Dendritic cell treated with granulocyte-macrophage colony-stimulating factor and Interleukin-4, amounts not matched to agents 40 ng/mL and 50 ng/mL, for 4 days (primary cell): ENCODE data around the gene BCO1.

Source experiments
- H3K27ac Mint-ChIP-seq: one replicate; pipeline ENCODE4 v1.8.0; 2022; ENCODE audit warnings: mild to moderate bottlenecking, mixed read lengths
- H3K27me3 Mint-ChIP-seq: one replicate; pipeline ENCODE4 v1.8.0; 2022; ENCODE audit warnings: mild to moderate bottlenecking, mixed read lengths
- H3K36me3 Mint-ChIP-seq: one replicate; pipeline ENCODE4 v1.8.0; 2022; ENCODE audit warnings: low read depth, mixed read lengths
- H3K4me1 Mint-ChIP-seq: one replicate; pipeline ENCODE4 v1.8.0; 2022; ENCODE audit warnings: low read depth, mixed read lengths
- H3K4me3 Mint-ChIP-seq: one replicate; pipeline ENCODE4 v1.8.0; 2022; ENCODE audit warnings: mild to moderate bottlenecking, moderate library complexity, mixed read lengths
- H3K9me3 Mint-ChIP-seq: one replicate; pipeline ENCODE4 v1.8.0; 2022; ENCODE audit warnings: mixed read lengths
- intact Hi-C: fragments of 100-400 bp; cut with micrococcal nuclease; formaldehyde crosslinking; loops from one replicate; pipeline ENCODE4 v1.15.0; 2022

The BCO1 gene

DNA sequence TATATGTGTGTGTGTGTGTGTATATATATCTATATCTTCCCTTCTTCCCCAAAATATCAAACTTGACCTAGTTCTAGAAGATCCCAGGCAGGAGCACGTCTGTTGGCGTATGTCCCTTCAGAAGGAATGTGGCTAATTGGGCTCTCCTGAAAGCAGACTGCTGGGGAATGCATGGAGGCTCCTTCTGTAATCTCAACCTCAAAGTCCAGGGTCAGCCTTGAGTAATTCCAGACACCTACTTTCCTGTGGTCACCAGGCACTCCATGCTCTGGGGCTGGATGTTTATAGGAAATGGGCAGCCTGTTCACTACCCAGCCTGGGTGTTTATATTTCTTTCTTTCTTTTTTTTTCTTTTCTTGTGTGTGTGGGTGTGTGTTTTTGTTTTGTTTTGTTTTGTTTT lies 13.4 kb downstream of the BCO1 start:
- no peak overlapping the region for H3K27ac Mint-ChIP-seq
- H3K4me1 Mint-ChIP-seq = no peaks in the 10 kb centered on the region
- no peak overlapping the region for H3K4me3 Mint-ChIP-seq
- H3K9me3 Mint-ChIP-seq = no peaks in the 10 kb centered on the region
- H3K36me3 Mint-ChIP-seq = no peaks in the 10 kb centered on the region
- intact Hi-C loops = no loop called here
- H3K27me3 Mint-ChIP-seq = no peaks in the 10 kb centered on the region

DNA sequence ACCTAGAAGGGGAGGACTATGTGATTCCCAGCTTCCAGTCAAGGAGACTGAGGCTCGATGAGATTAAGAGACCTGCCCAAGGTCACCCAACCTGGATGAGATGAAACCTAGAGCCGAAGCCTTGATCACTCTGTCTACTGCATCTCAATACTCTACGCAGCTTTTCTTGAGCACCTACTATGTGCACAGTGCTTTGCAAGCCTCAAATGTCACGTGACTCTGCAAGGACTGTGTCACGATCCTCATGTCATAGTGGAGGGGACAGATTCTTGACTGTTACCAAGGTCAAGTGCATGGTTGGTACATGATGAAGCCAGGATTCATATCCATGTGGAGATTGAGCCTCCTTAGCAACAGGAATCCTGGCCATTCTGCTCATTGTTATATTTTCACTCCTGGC lies 14.7 kb downstream of the BCO1 start:
- Mint-ChIP-seq H3K27ac (no peak overlapping the region), H3K4me1 (no peaks in the 10 kb centered on the region), H3K27me3 (peaks cover 2% of the 10 kb centered on the region), H3K4me3 (no peak overlapping the region), H3K9me3 (no peaks in the 10 kb centered on the region), H3K36me3 (no peaks in the 10 kb centered on the region)
- intact Hi-C loops = no loop called here

DNA sequence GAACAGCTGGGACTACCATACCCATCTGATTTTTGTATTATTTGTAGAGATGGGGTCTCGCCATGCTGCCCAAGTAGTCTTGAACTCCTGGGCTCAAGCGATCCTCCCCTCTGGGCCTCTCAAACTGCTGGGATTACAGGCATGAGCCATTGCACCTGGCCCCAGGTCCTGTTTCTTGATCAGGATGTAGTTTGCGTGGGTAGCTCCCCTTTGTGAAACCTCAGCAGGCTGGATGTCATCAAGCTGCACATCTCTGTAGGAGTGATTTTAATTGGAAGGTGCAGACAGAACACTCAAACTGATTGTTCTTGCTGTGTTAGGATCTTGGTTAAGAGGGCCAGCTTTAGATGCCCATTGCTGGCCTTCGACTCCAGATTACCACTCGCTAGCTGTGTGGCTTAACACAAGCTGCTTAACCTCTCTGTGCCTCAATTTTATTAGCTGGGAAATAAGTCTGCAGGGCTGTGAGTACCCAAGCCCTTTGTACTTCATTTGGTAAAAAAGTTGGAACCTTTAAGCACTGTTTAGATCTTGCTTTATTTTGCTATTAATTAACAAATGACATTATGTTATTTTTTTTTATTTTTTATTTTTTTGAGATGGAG lies 16.5 kb downstream of the BCO1 start:
- intact Hi-C loops = no loop called here
- H3K9me3 Mint-ChIP-seq = no peaks in the 10 kb centered on the region
- H3K4me3 Mint-ChIP-seq = no peak overlapping the region
- no peak overlapping the region for H3K27ac Mint-ChIP-seq
- no peaks in the 10 kb centered on the region for H3K4me1 Mint-ChIP-seq
- peaks cover 2% of the 10 kb centered on the region for H3K27me3 Mint-ChIP-seq
- H3K36me3 Mint-ChIP-seq = no peaks in the 10 kb centered on the region

DNA sequence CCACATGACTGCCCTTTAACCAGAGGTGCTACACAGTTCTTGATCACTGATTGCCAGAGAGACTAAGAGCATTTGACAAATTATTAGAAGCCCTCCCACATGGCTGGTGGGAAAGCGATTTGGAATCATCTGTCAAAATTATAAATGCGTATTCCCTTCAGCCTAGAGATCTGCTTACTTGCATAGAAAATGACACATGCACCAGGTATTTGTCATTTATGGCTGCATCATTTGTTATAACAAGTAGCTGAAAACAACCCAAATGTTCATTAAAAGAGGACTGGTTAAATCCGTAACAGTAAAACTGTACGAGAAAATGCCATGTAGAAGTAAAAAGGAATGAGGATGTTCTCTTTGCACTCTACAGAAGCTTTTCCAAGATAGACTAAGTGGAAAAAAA lies 21.4 kb downstream of the BCO1 start:
- H3K27ac Mint-ChIP-seq = no peak overlapping the region
- H3K9me3 Mint-ChIP-seq = no peaks in the 10 kb centered on the region
- no peak overlapping the region for H3K4me3 Mint-ChIP-seq
- peaks cover 5% of the 10 kb centered on the region for H3K4me1 Mint-ChIP-seq
- H3K27me3 Mint-ChIP-seq = peaks cover 2% of the 10 kb centered on the region
- intact Hi-C loops = no loop called here
- no peaks in the 10 kb centered on the region for H3K36me3 Mint-ChIP-seq

DNA sequence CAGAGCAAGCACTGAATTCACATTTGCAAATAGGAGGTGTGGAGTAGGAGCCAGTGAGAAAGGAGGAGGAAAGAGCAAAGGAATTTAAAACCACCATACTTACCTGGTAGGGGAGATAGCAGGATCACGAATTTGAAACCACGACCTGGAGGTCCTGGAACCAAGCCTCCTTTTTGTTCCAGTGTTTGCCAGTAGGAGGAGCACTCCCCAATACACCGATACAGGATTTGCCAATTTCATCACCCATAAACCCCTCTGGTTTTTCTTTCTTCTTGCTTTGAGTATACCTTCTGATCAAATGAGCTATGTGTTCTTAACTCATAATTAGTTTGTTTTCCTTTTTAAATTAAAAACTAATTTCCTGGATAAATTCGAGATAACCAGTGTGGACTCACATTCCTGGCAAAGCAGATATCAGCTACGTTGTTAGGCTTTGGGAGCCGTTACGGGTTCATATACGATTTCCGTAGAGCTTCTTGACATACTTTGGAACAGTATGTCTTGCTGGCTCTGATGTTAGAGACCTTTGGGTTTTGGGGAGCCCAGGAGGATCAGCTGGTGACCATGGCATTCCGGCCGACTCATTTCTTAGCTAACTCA lies 22.7 kb downstream of the BCO1 start:
- Mint-ChIP-seq H3K4me3 (no peak overlapping the region), H3K36me3 (no peaks in the 10 kb centered on the region), H3K27ac (no peak overlapping the region), H3K9me3 (no peaks in the 10 kb centered on the region), H3K4me1 (peaks cover 5% of the 10 kb centered on the region), H3K27me3 (peaks cover 2% of the 10 kb centered on the region)
- intact Hi-C loops = no loop called here

DNA sequence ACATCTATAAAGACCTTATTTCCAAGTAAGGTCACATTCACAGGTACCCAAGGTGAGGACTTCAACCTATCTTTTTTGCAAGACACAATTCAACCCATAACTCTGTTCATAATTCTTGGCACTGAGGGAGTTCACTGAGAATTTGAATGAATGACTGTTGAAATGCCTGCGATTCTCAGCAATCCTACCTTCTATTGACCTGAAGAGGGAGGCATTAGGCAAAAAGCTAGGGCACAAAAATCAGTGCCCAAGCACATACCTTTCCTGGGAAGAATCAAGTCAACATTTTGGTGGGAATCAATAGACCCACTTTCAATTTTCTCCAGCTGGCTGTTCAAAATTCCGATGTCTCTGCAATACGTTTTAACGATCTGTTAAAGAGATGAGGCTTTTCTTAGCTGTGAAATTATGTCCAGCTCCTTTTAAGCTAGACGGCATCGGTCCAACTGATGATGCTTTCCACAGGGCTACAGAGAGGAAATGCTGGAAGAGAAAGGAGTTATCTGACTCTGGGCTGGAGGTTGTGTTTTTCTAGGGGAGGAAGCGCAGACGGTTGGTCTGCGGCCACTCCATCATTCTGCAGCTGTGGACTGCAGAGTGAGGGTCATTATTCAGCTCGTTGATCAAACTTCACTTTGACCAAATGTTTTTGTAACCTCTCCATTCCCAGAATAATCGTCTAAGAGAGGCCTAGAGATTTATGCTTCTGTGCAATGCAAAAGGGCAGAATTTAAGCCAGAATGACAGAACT lies 25.2 kb downstream of the BCO1 start:
- intact Hi-C loops = no loop called here
- Mint-ChIP-seq H3K36me3 (no peaks in the 10 kb centered on the region), H3K4me3 (no peak overlapping the region), H3K27me3 (no peaks in the 10 kb centered on the region), H3K27ac (no peak overlapping the region), H3K4me1 (peaks cover 5% of the 10 kb centered on the region), H3K9me3 (no peaks in the 10 kb centered on the region)

DNA sequence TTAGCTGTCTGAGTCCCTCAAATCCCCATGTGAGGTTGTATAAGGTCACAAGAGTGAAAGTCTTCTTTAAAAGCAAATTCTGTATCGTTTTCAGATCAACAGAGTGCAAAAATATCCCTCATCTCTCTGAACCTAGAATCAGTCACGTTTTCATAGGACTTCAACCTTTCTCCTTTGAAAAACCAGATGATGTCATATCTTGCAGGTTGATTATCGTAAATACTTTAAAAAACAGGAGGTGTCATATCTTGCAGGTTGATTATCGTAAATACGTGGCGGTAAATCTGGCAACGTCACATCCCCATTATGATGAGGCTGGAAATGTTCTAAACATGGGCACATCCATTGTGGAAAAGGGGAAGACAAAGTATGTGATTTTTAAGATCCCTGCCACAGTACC lies 25.9 kb downstream of the BCO1 start:
- H3K27me3 Mint-ChIP-seq = no peaks in the 10 kb centered on the region

DNA sequence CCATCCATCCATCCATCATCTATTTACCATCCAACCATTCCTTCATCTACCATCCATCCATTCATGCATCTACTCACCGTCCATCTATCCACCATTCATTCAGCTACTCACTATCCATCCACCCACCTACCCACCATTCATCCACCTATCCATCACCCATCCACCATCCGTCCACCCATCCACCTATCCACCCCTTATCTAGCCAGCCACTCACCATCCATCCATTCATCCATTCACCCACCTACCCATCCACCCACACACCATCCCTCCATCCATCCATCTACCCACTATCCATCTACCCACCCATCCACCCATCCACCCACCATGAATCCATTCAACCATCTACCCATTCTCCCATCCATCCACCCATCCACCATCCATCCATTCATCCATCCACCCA lies 26.6 kb downstream of the BCO1 start:
- Mint-ChIP-seq H3K9me3 (no peaks in the 10 kb centered on the region), H3K27me3 (no peaks in the 10 kb centered on the region), H3K4me1 (peaks cover 5% of the 10 kb centered on the region), H3K4me3 (no peak overlapping the region), H3K27ac (no peak overlapping the region), H3K36me3 (no peaks in the 10 kb centered on the region)
- intact Hi-C loops = no loop called here

More for the DNA sequence above, 25.9 kb downstream of the BCO1 start:
- Mint-ChIP-seq H3K36me3 (no peaks in the 10 kb centered on the region), H3K4me3 (no peak overlapping the region), H3K4me1 (peaks cover 5% of the 10 kb centered on the region), H3K27ac (no peak overlapping the region), H3K9me3 (no peaks in the 10 kb centered on the region)
- intact Hi-C loops = no loop called here

DNA sequence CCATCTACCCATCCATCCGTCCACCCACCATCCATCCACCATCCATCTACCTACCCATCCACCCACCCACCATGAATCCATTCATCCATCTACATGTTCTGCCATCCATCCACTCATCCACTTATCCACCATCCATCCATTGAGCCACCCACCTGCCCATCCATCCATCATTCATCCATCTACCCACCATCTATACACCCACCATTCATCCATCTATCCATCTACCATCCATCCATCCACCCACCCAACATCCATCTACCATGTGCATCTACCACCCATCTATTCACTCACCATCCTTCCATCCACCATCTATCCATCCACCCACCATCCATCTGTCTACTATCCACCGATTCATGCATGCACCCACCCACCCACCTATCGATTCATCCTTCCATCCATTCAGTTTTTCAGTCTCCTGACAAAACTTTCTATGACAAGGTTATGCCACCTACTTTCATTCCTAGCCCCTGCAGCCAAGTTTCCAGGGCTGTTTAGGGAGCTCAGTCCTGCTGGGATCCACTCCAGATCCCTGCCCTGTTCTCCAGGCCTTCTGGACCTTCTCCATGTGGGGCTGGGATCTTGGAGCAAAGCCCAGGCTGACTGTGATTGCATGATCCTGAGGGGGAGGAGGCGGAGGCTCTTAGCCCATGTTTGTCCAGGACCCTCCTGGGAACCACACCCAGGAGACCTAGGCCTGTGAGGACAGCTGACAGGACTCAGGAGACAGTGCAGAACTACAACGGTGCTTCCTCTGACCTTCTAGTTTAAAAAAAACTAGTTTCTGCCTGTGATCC lies 27.4 kb downstream of the BCO1 start:
- intact Hi-C loops = no loop called here

DNA sequence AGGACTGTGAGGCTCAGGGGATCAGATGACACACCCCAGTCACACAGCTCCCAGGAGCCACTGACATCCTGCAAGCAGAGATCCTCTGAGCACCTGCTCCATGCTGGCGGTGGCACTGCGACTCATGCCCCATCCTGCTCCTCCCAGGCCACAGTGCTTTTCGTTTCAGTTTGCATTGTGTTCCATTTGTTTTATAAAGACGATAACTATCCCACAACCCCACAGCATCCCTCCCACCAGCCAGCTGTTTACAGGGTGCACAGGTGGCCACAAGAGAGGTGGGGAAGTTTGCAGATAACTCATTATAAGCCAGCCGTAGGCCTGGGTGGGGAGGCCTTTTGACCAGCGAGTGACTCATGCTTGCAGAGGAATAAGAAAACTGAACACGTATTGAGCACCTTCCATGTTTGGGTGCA lies 28.2 kb downstream of the BCO1 start:
- Mint-ChIP-seq H3K27ac (no peak overlapping the region), H3K9me3 (no peaks in the 10 kb centered on the region), H3K4me3 (no peak overlapping the region), H3K27me3 (no peaks in the 10 kb centered on the region), H3K4me1 (no peaks in the 10 kb centered on the region), H3K36me3 (no peaks in the 10 kb centered on the region)
- intact Hi-C loops = no loop called here

More for the DNA sequence above, 27.4 kb downstream of the BCO1 start:
- Mint-ChIP-seq H3K27me3 (no peaks in the 10 kb centered on the region), H3K36me3 (no peaks in the 10 kb centered on the region), H3K9me3 (no peaks in the 10 kb centered on the region), H3K4me3 (no peak overlapping the region), H3K4me1 (peaks cover 3% of the 10 kb centered on the region), H3K27ac (no peak overlapping the region)

DNA sequence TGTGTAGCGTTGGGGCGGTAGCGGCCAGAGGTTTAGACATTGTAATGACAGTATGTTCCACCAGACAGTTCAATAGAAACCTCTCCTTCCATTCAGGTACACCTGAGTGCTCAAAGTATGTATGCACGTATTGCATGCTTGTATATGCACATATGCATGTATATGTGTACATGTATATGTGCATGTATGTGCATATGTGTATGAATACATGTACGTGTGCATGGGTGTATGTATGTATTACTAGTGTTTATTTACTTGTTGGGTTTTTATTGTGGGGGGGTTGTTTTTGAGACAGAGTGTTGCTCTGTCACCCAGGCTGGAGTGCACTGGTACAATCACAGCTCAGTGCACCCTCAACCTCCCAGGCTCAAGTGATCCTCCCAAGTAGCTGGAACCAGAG lies 30.0 kb downstream of the BCO1 start:
- no peaks in the 10 kb centered on the region for H3K9me3 Mint-ChIP-seq
- no peaks in the 10 kb centered on the region for H3K27me3 Mint-ChIP-seq
- no peak overlapping the region for H3K27ac Mint-ChIP-seq
- H3K4me1 Mint-ChIP-seq = no peaks in the 10 kb centered on the region
- no peaks in the 10 kb centered on the region for H3K36me3 Mint-ChIP-seq
- no peak overlapping the region for H3K4me3 Mint-ChIP-seq
- intact Hi-C loops = no loop called here

DNA sequence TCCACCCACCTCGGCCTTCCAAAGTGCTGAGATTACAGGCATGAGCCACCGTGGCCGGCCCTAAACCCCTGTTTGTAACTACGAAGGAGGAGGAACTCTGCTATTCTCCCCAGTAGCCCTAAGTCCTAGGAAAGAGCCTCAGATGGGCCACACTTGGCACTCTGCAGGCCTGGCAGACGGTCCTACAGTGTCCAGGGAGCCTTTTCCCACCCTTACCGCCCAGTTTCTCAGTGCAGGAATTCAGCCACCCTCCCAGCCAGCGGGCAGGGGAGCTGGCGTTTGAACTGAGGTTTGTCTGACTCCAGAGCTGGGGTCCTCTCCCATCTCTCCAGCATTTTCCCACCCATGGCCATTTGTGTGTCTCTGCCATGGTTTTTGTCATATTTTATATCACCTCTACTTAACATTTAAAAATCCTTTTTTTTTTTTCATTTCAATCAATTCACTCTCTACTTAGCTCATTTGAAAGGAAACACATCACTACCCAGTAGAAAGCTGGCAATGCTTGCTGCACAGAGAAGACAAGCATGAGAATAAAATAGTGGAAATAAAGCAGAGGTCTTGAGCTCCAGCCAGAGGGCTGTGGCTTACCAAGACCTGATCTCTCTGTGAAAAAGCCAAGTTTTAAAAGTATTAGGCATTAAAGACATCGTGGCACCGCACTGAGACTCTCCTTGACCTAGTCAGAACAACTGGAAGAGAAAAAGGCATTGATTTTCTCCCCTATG lies 34.9 kb downstream of the BCO1 start:
- Mint-ChIP-seq H3K9me3 (no peaks in the 10 kb centered on the region), H3K27me3 (no peaks in the 10 kb centered on the region), H3K36me3 (no peaks in the 10 kb centered on the region), H3K4me1 (no peaks in the 10 kb centered on the region), H3K27ac (no peak overlapping the region), H3K4me3 (no peak overlapping the region)
- intact Hi-C loops = no loop called here

DNA sequence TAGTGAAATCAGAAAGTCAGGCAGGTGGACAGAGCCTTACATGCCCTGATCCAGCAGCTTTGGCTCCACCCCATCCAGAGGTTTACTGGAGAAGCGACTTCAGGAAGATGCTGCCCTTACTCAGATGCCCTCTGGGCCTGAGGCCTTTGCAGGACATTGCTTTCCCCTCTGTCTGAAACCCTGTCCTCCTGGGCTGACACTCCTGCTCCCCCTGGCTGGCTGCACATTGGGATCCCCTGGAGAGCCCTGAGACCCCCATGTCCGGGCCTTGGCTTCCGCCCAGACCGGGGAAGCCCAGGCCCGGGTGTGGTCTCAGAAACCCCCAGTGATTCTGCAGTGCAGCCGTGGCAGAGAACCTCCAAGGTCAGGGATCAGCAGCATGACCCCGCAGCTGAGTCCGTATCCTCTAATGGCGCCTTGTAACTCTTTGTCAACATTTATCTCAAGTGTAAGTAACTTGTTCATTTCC lies 36.6 kb downstream of the BCO1 start:
- intact Hi-C loops = no loop called here
- Mint-ChIP-seq H3K4me1 (no peaks in the 10 kb centered on the region), H3K9me3 (no peaks in the 10 kb centered on the region), H3K4me3 (no peak overlapping the region), H3K27me3 (no peaks in the 10 kb centered on the region), H3K27ac (no peak overlapping the region), H3K36me3 (no peaks in the 10 kb centered on the region)
